WTC11 (cell line): ENCODE data around the gene LRRC74A.

Experiments used
- NR3C1 ChIP-seq: sonication (generic); formaldehyde crosslinking; conservative IDR thresholded peaks from 2 replicates; pipeline ENCODE4 v1.8.1; 2023; ENCODE audit warnings: low read depth, mild to moderate bottlenecking, missing genetic modification reagents
- TF ChIP-seq, protein P1 (sequence below): sonication (generic); formaldehyde crosslinking; conservative IDR thresholded peaks from 2 replicates; pipeline ENCODE4 v1.8.1; 2022; ENCODE audit warnings: mild to moderate bottlenecking, missing genetic modification reagents
- TF ChIP-seq, protein P2 (sequence below): fragments of 200-600 bp; IDR thresholded peaks from 2 replicates; pipeline ENCODE4 v1.8.0; 2022; ENCODE audit warnings: antibody characterized with exemption
- TF ChIP-seq, protein P3 (sequence below): sonication (generic); formaldehyde crosslinking; IDR thresholded peaks from 2 replicates; pipeline ENCODE4 v1.8.1; 2023; ENCODE audit warnings: mild to moderate bottlenecking, missing genetic modification reagents, moderate library complexity

DNA sequence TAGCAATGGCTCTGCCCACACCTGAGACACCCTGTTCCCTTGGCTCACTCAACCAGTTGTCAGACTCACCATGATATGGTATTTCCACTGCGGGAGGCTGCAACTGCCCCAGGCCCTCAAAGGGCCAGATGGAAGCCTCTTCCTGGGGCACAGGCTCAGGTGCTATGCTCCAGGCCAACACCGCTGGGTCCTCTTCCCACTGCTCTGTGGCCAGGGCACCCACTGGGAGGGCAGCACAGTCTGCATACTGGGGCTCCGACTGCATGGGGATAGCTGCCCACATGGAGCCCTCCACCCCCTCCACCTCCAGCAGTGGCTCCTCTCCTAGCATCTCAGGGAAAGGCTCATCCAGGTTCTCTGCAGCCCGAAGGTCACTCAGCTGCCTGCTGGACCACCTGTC, 17.2 kb upstream of the LRRC74A start:
- TF ChIP-seq, protein P1, sequence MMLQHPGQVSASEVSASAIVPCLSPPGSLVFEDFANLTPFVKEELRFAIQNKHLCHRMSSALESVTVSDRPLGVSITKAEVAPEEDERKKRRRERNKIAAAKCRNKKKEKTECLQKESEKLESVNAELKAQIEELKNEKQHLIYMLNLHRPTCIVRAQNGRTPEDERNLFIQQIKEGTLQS (CRISPR knock-in tag): no peak
- TF ChIP-seq NR3C1: no peak
- TF ChIP-seq, protein P2, sequence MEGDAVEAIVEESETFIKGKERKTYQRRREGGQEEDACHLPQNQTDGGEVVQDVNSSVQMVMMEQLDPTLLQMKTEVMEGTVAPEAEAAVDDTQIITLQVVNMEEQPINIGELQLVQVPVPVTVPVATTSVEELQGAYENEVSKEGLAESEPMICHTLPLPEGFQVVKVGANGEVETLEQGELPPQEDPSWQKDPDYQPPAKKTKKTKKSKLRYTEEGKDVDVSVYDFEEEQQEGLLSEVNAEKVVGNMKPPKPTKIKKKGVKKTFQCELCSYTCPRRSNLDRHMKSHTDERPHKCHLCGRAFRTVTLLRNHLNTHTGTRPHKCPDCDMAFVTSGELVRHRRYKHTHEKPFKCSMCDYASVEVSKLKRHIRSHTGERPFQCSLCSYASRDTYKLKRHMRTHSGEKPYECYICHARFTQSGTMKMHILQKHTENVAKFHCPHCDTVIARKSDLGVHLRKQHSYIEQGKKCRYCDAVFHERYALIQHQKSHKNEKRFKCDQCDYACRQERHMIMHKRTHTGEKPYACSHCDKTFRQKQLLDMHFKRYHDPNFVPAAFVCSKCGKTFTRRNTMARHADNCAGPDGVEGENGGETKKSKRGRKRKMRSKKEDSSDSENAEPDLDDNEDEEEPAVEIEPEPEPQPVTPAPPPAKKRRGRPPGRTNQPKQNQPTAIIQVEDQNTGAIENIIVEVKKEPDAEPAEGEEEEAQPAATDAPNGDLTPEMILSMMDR: no peak
- TF ChIP-seq, protein P3, sequence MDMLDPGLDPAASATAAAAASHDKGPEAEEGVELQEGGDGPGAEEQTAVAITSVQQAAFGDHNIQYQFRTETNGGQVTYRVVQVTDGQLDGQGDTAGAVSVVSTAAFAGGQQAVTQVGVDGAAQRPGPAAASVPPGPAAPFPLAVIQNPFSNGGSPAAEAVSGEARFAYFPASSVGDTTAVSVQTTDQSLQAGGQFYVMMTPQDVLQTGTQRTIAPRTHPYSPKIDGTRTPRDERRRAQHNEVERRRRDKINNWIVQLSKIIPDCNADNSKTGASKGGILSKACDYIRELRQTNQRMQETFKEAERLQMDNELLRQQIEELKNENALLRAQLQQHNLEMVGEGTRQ (CRISPR knock-in tag): no peak
